Panc1 (cell line): ENCODE results near the gene RBM10. TPM values are rescaled to one million over a fixed set of nuclear protein-coding genes. Genes with fewer than 3 reads are reported as not detected.

ENCODE experiments used
- ATAC-seq: fragments of 200-7000 bp; cut with Tn5 transposase; 2 replicates; pipeline ENCODE4 v1.9.1; 2020; ENCODE audit warnings: mild to moderate bottlenecking, moderate library complexity
- BruUV-seq: library from RNA; stranded (reverse); fragments of 400-500 nt; replicated peaks from 2 replicates; lab custom pipeline; 2021; lab: Mats Ljungman, UMichigan
- CTCF ChIA-PET: fragments of 300-600 bp; sonication (Branson Sonifier 250); formaldehyde crosslinking; loops from one replicate; lab custom pipeline; 2022; ENCODE audit warnings: antibody characterized with exemption; lab: Charles Lee
- POLR2A ChIA-PET: fragments of 300-600 bp; sonication (Branson Sonifier 250); formaldehyde crosslinking; loops from one replicate; lab custom pipeline; 2022; ENCODE audit warnings: antibody characterized with exemption; lab: Charles Lee
- DNase-seq: peaks from one replicate; pipeline ENCODE4 v3.0.0-alpha.2; 2010; ENCODE audit warnings: low read depth, low spot score
- H3K27ac ChIP-seq: 2 replicates; pipeline ENCODE4 v1.5.1; 2011; ENCODE audit warnings: mild to moderate bottlenecking, low read length, inconsistent platforms
- H3K27me3 ChIP-seq: fragments of 200-500 bp; sonication (Bioruptor generic); 2 replicates; pipeline ENCODE4 v1.6.0; 2014; ENCODE audit warnings: low read length, inconsistent platforms; ENCODE audit not compliant: control insufficient read depth, insufficient read depth
- H3K36me3 ChIP-seq: fragments of 200-500 bp; sonication (Bioruptor generic); 2 replicates; pipeline ENCODE4 v1.5.1; 2014; ENCODE audit warnings: inconsistent platforms, mild to moderate bottlenecking, low read length, moderate library complexity; ENCODE audit not compliant: control insufficient read depth, insufficient read depth
- H3K4me1 ChIP-seq: 2 replicates; pipeline ENCODE4 v1.5.1; 2011; ENCODE audit warnings: inconsistent platforms, mild to moderate bottlenecking, low read length, moderate library complexity; ENCODE audit not compliant: control insufficient read depth, insufficient read depth
- H3K4me3 ChIP-seq, 2 experiments: 2 replicates each; pipeline ENCODE4 v1.5.1; 2011 to 2012; ENCODE audit warnings: low read depth in 2 of 2, low read length in 2 of 2, mild to moderate bottlenecking in 2 of 2, inconsistent platforms in 1 of 2, moderate library complexity in 1 of 2
- H3K9me3 ChIP-seq: fragments of 200-500 bp; sonication (Bioruptor generic); 2 replicates; pipeline ENCODE4 v1.5.1; 2014; ENCODE audit warnings: low read depth, mild to moderate bottlenecking, inconsistent platforms, low read length, moderate library complexity; ENCODE audit not compliant: control insufficient read depth, insufficient read depth
- POLR2AphosphoS5 ChIP-seq: IDR thresholded peaks from 2 replicates; pipeline ENCODE4 v1.6.1; 2012; ENCODE audit warnings: mild to moderate bottlenecking, low read depth, low read length, moderate library complexity
- REST ChIP-seq, 2 experiments: IDR thresholded peaks; 2 replicates each; pipeline ENCODE4 v1.6.1; 2011 to 2012; ENCODE audit warnings: low read depth in 2 of 2, control low read depth in 1 of 2, low read length in 1 of 2, mild to moderate bottlenecking in 1 of 2, moderate library complexity in 1 of 2; ENCODE audit not compliant: insufficient read depth in 1 of 2
- SIN3A ChIP-seq: IDR thresholded peaks from 2 replicates; pipeline ENCODE4 v1.6.1; 2012; ENCODE audit warnings: low read depth, mild to moderate bottlenecking, low read length, moderate library complexity, borderline replicate concordance; ENCODE audit not compliant: insufficient read depth
- TCF7L2 ChIP-seq: IDR thresholded peaks from 2 replicates; pipeline ENCODE4 v1.6.1; 2011; ENCODE audit warnings: mild to moderate bottlenecking, low read depth, low read length, inconsistent platforms
- in situ Hi-C: cut with HindIII; loops from 2 replicates; pipeline ENCODE4 v1.10.0; 2016; ENCODE audit warnings: low sequenced_read_pairs, low pct_unique_long_range_greater_than_20kb
- intact Hi-C: fragments of 100-400 bp; cut with micrococcal nuclease; formaldehyde crosslinking; loops from one replicate; pipeline ENCODE4 v1.10.0; 2022; ENCODE audit not compliant: unreplicated experiment
- total RNA-seq: library from RNA; stranded (reverse); gene quantifications from one replicate; pipeline ENCODE4 v1.2.1, GENCODE V29; 2021; ENCODE audit not compliant: unreplicated experiment
- TF ChIP-seq, protein P1 (sequence below): fragments of 450-650 bp; IDR thresholded peaks from 2 replicates; pipeline ENCODE4 v1.5.1; 2017; ENCODE audit warnings: mild to moderate bottlenecking

The RBM10 gene
- total RNA-seq, 1 experiment from 2014 or later, result 47.1 TPM

- CTCF ChIA-PET, result interaction anchor here (0.6 to 1.0 kb wide), 3 partner anchors 62 to 333 kb away, joined by 3 to 5 read pairs (median 3); no protein-coding TSS in a partner anchor
- Histone ChIP-seq H3K27ac (peak overlapping the region; percentile 85), H3K4me3 (peak overlapping the region; percentile 72 to 73), H3K4me1 (peaks cover 17% of the 10 kb centered on the region), H3K9me3 (no peaks in the 10 kb centered on the region), H3K27me3 (no peaks in the 10 kb centered on the region), H3K36me3 (peaks cover under 1% of the 10 kb centered on the region; the same call in 1 of the 2 replicates)
- in situ Hi-C loops (no loop called here), intact Hi-C loops (loop anchor here (10.0 kb wide), 2 partner anchors 194 to 334 kb away; no protein-coding TSS in a partner anchor)
- BruUV-seq, result no TSS peak
- DNase-seq (peak; percentile 60), ATAC-seq (peak; percentile 86)
- POLR2A ChIA-PET, result interaction anchor here (0.6 kb wide), 1 partner anchor 39 kb away, joined by 16 read pairs; no protein-coding TSS in a partner anchor
- TF ChIP-seq REST (IDR thresholded peaks at IDR 0.05; ENCODE audit: insufficient read depth in 1 of 2, low read depth in 2 of 2, low read length in 1 of 2), result 0 out of 4 replicates have a peak, but pooled peaks of 1 of the 2 experiments have one; percentile 25
- TF ChIP-seq SIN3A, result no peak
- peak; percentile 41; the same call in 1 of the 2 replicates for TF ChIP-seq TCF7L2
- TF ChIP-seq POLR2AphosphoS5, result peak; percentile 70
- TF ChIP-seq, protein P1, sequence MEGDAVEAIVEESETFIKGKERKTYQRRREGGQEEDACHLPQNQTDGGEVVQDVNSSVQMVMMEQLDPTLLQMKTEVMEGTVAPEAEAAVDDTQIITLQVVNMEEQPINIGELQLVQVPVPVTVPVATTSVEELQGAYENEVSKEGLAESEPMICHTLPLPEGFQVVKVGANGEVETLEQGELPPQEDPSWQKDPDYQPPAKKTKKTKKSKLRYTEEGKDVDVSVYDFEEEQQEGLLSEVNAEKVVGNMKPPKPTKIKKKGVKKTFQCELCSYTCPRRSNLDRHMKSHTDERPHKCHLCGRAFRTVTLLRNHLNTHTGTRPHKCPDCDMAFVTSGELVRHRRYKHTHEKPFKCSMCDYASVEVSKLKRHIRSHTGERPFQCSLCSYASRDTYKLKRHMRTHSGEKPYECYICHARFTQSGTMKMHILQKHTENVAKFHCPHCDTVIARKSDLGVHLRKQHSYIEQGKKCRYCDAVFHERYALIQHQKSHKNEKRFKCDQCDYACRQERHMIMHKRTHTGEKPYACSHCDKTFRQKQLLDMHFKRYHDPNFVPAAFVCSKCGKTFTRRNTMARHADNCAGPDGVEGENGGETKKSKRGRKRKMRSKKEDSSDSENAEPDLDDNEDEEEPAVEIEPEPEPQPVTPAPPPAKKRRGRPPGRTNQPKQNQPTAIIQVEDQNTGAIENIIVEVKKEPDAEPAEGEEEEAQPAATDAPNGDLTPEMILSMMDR, result no peak
Observed at GRCh38 chrX:47190445-47191269, 45.6 kb downstream of the RBM10 start.

- BruUV-seq, result no TSS peak
- Histone ChIP-seq H3K9me3 (no peaks in the 10 kb centered on the region), H3K27ac (peak overlapping the region; percentile 85), H3K27me3 (no peaks in the 10 kb centered on the region), H3K36me3 (peaks cover 2% of the 10 kb centered on the region), H3K4me3 (peak overlapping the region; percentile 72 to 73), H3K4me1 (peaks cover 24% of the 10 kb centered on the region)
- ATAC-seq (peak; percentile 21; the same call in 1 of the 2 replicates), DNase-seq (no peak)
- CTCF ChIA-PET, result interaction anchor here (0.6 to 1.0 kb wide), 2 partner anchors 61 to 332 kb away, joined by 3 read pairs; no protein-coding TSS in a partner anchor
- intact Hi-C loops (loop anchor here (10.0 kb wide), 2 partner anchors 193 to 333 kb away; no protein-coding TSS in a partner anchor), in situ Hi-C loops (no loop called here)
- POLR2A ChIA-PET, result interaction anchor here (0.6 kb wide), 1 partner anchor 33 kb away, joined by 11 read pairs; no protein-coding TSS in a partner anchor
- 0 out of 2 replicates have a peak, but pooled peaks have one; percentile 13 for TF ChIP-seq TCF7L2
- TF ChIP-seq, protein P1, result no peak
- no peak for TF ChIP-seq POLR2AphosphoS5
Observed at GRCh38 chrX:47191331-47191730, 46.3 kb downstream of the RBM10 start.
